Activated CD4-positive, alpha-beta memory T cell treated with anti-CD3 and anti-CD28 coated beads for 36 hours (primary cell): ENCODE results near the gene JMJD8. TPM values are rescaled to one million over a fixed set of nuclear protein-coding genes. Genes with fewer than 3 reads are reported as not detected.
"Not testable (repeated sequence)": the region's sequence is repeated elsewhere in the genome, so short reads cannot be mapped to it uniquely, and the experiment has no call there.

Experiments
- CTCF ChIA-PET: fragments of 350-600 bp; sonication (Branson Sonifier 250); formaldehyde crosslinking; loops from one replicate; lab custom pipeline; 2021; ENCODE audit warnings: antibody characterized with exemption, inconsistent platforms; lab: Charles Lee
- POLR2A ChIA-PET: fragments of 350-600 bp; sonication (Branson Sonifier 250); formaldehyde crosslinking; loops from one replicate; lab custom pipeline; 2021; ENCODE audit warnings: antibody characterized with exemption; lab: Charles Lee
- DNase-seq: peaks from one replicate; pipeline ENCODE4 v3.0.0-alpha.2; 2020
- H3K27ac Mint-ChIP-seq: one replicate; pipeline ENCODE4 v1.8.0; 2021; ENCODE audit warnings: mixed read lengths
- H3K27me3 Mint-ChIP-seq: one replicate; pipeline ENCODE4 v1.8.0; 2021; ENCODE audit warnings: mixed read lengths
- H3K36me3 Mint-ChIP-seq: one replicate; pipeline ENCODE4 v1.8.0; 2021; ENCODE audit warnings: mixed read lengths
- H3K4me1 Mint-ChIP-seq: one replicate; pipeline ENCODE4 v1.8.0; 2021; ENCODE audit warnings: low read depth, mixed read lengths
- H3K4me3 Mint-ChIP-seq: one replicate; pipeline ENCODE4 v1.8.0; 2021; ENCODE audit warnings: mild to moderate bottlenecking, mixed read lengths
- H3K9me3 Mint-ChIP-seq: one replicate; pipeline ENCODE4 v1.8.0; 2021; ENCODE audit warnings: mixed read lengths
- intact Hi-C: fragments of 100-400 bp; cut with micrococcal nuclease; formaldehyde crosslinking; loops from one replicate; pipeline ENCODE4 v1.15.1; 2023
- total RNA-seq, 2 experiments: library from RNA; stranded (reverse); gene quantifications; one replicate each; pipeline ENCODE4 v1.2.3, GENCODE V29; 2021

The JMJD8 gene
- total RNA-seq, 2 experiments from 2014 or later: 29.8 to 30.3 TPM

DNA sequence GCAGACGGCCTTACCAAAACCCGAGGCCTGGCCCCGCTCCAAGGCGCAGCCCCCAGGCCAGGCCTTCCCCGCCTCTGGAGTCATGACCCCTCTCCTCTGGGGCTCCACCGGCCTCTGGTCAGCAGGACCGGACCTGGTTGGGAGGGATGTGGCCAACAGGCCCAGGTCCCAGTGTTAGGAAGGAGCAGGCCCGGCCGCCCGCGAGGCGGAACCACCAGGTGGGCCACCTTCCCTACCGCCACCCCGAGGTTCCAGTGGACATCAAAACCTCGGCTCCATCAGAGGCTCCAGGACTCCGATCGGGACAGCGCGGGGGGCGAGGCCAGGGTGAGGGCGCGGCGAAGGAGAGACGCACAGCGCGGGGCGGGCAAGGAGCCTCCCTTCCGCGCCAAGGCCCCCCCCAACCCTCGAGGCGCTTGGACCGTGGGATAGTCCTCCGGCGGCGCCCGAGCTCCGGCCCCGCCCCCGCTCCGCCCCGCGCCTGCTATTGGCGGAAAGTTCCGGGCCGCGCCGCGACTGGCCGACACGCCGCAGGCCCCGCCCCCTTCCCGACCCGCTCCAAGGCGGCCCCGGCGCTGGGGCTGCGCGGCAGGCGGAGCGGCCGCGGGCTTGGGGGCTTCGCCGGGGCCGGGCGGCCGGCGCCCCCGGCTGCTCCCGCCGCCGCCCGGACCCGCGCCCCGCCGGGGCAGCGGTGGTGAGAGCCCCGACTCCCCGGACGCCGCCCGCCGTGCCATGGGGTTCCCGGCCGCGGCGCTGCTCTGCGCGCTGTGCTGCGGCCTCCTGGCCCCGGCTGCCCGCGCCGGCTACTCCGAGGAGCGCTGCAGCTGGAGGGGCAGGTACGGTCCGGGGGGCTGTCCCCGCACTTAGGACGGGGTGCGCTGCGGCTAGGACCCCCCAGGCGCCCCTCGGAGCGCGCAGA, 30.7 kb upstream of the JMJD8 start, which contains the start of gene METRN:
TSS of gene METRN (plus strand) at position 561 of the 919 bp plus-strand sequence. CDS start at position 733, 172 bp downstream.
- Mint-ChIP-seq H3K4me3 (peak within 1 kb of the TSS; percentile 57), H3K36me3 (no peaks in the 10 kb centered on the region), H3K27me3 (peaks cover 14% of the 10 kb centered on the region), H3K4me1 (peaks cover 14% of the 10 kb centered on the region), H3K27ac (no peak within 1 kb of the TSS), H3K9me3 (no peaks in the 10 kb centered on the region)
- peak; percentile 91 for DNase-seq
- intact Hi-C loops: no loop called here
- ChIA-PET CTCF (interaction anchor here (0.7 to 5.2 kb wide), 8 partner anchors 10 to 340 kb away, joined by 3 to 120 read pairs (median 10); partner anchors contain the start of genes CHTF18, CIAO3, HAGHL and RPUSD1), POLR2A (interaction anchor here (0.6 to 1.5 kb wide), 4 partner anchors 11 to 40 kb away, joined by 3 to 9 read pairs (median 6); partner anchors contain the start of genes CCDC78 and HAGHL)

DNA sequence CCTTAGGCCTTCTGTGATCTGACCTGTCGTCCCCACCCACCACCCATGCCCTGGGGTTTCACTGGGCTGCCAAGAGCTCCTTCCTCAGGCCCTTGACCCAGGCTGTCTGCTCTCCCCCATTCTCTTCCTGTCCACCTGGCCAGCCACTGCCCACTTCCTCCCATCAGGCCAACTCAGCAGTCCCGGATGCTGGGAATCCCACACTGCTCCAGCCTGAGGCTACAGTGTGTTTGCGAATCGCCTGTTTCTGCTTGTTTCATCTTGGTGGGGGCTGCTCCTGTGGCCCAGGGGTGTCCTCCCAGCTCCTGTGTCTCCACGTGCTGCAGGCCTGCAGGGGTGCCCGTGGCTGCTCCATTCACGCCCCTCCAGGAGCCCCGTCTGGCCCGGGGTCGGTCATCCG, 29.9 kb upstream of the JMJD8 start:
- Mint-ChIP-seq H3K4me1 (peaks cover 8% of the 10 kb centered on the region), H3K27ac (no peak overlapping the region), H3K36me3 (no peaks in the 10 kb centered on the region), H3K4me3 (no peak overlapping the region), H3K9me3 (no peaks in the 10 kb centered on the region), H3K27me3 (peaks cover 21% of the 10 kb centered on the region)
- CTCF ChIA-PET: interaction anchor here (1.3 to 5.2 kb wide), 6 partner anchors 10 to 72 kb away, joined by 4 to 120 read pairs (median 12); partner anchors contain the start of genes CHTF18, CIAO3 and RPUSD1
- POLR2A ChIA-PET: no interaction called here
- intact Hi-C loops: no loop called here
- no peak for DNase-seq

- H3K4me1 Mint-ChIP-seq, H3K9me3 Mint-ChIP-seq, H3K4me3 Mint-ChIP-seq, H3K27ac Mint-ChIP-seq, intact Hi-C loops, H3K36me3 Mint-ChIP-seq: not testable (repeated sequence)
- ChIA-PET POLR2A (interaction anchor here (1.2 to 1.6 kb wide), 2 partner anchors 8 to 73 kb away, joined by 3 to 5 read pairs; partner anchors contain the start of gene ANTKMT), CTCF (interaction anchor here (0.7 to 5.2 kb wide), 21 partner anchors 7 to 390 kb away, joined by 3 to 120 read pairs (median 4); partner anchors contain the start of genes ANTKMT, CCDC78, CHTF18 and CIAO3)
- H3K27me3 Mint-ChIP-seq: peaks cover 32% of the 10 kb centered on the region
- peak; percentile 78 for DNase-seq
Measured at GRCh38 chr16:712740-713250, 28.7 kb upstream of the JMJD8 start.

GRCh38 chr16:711548-712320, 27.6 kb upstream of the JMJD8 start:
- Mint-ChIP-seq H3K36me3 (no peaks in the 10 kb centered on the region), H3K9me3 (no peaks in the 10 kb centered on the region), H3K4me3 (no peak overlapping the region), H3K4me1 (peaks cover 5% of the 10 kb centered on the region), H3K27ac (no peak overlapping the region), H3K27me3 (peaks cover 39% of the 10 kb centered on the region)
- POLR2A ChIA-PET: interaction anchor here (1.2 to 1.6 kb wide), 2 partner anchors 10 to 74 kb away, joined by 3 to 5 read pairs; partner anchors contain the start of gene ANTKMT
- intact Hi-C loops: loop anchor here (1.0 kb wide), 1 partner anchor 74 kb away; no protein-coding TSS in a partner anchor
- CTCF ChIA-PET: interaction anchor here (0.7 to 5.2 kb wide), 22 partner anchors 8 to 391 kb away, joined by 3 to 120 read pairs (median 4); partner anchors contain the start of genes ANTKMT, CCDC78, CHTF18 and CIAO3
- peak; percentile 85 for DNase-seq

GRCh38 chr16:711084-711483, 26.9 kb upstream of the JMJD8 start:
- POLR2A ChIA-PET: no interaction called here
- intact Hi-C loops: loop anchor here (1.0 kb wide), 1 partner anchor 74 kb away; no protein-coding TSS in a partner anchor

DNA sequence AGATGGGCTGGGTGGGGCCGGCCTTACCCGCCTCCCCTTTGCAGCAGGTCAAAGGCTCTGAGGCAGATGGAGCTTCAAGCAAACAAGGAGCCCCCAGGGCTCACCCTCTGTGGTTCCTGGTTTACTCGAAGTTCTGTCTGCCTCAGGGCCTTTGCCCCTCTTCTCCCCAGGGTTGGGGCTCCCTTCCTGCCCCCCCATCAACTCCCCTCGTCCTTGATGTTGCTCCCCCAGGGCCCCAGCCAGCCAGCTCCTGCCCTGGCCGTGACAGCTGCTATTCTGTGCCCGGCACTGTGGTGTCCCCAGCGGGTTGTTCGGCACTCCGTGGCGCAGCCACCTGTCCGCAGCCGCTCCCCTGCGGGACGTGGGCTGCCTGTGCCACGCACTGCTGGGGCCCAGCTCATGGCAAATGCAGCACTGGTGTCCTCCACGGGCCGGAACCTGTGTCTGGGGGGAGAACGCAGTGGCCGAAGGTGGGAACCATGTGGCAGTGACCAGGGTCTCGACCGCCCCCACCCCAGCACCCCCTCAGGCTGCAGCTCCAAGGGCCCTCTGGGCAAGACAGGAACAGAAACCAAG, 26.5 kb upstream of the JMJD8 start:
- POLR2A ChIA-PET: no interaction called here
- intact Hi-C loops: loop anchor here (1.0 kb wide), 1 partner anchor 75 kb away; no protein-coding TSS in a partner anchor
- Mint-ChIP-seq H3K4me3 (no peak overlapping the region), H3K27ac (no peak overlapping the region), H3K4me1 (peaks cover 2% of the 10 kb centered on the region), H3K9me3 (no peaks in the 10 kb centered on the region), H3K27me3 (peaks cover 40% of the 10 kb centered on the region), H3K36me3 (no peaks in the 10 kb centered on the region)
- no peak for DNase-seq
- CTCF ChIA-PET: interaction anchor here (0.6 to 2.1 kb wide), 5 partner anchors 21 to 473 kb away, joined by 3 to 15 read pairs (median 3); partner anchors contain the start of gene CIAO3

More at GRCh38 chr16:711084-711483, 26.9 kb upstream of the JMJD8 start:
- H3K9me3 Mint-ChIP-seq: no peaks in the 10 kb centered on the region
- H3K27me3 Mint-ChIP-seq: peaks cover 41% of the 10 kb centered on the region
- no peaks in the 10 kb centered on the region for H3K36me3 Mint-ChIP-seq
- H3K4me1 Mint-ChIP-seq: peaks cover 2% of the 10 kb centered on the region
- CTCF ChIA-PET: interaction anchor here (2.1 kb wide), 1 partner anchor 74 kb away, joined by 15 read pairs; no protein-coding TSS in a partner anchor
- no peak overlapping the region for H3K27ac Mint-ChIP-seq
- no peak for DNase-seq
- H3K4me3 Mint-ChIP-seq: no peak overlapping the region

DNA sequence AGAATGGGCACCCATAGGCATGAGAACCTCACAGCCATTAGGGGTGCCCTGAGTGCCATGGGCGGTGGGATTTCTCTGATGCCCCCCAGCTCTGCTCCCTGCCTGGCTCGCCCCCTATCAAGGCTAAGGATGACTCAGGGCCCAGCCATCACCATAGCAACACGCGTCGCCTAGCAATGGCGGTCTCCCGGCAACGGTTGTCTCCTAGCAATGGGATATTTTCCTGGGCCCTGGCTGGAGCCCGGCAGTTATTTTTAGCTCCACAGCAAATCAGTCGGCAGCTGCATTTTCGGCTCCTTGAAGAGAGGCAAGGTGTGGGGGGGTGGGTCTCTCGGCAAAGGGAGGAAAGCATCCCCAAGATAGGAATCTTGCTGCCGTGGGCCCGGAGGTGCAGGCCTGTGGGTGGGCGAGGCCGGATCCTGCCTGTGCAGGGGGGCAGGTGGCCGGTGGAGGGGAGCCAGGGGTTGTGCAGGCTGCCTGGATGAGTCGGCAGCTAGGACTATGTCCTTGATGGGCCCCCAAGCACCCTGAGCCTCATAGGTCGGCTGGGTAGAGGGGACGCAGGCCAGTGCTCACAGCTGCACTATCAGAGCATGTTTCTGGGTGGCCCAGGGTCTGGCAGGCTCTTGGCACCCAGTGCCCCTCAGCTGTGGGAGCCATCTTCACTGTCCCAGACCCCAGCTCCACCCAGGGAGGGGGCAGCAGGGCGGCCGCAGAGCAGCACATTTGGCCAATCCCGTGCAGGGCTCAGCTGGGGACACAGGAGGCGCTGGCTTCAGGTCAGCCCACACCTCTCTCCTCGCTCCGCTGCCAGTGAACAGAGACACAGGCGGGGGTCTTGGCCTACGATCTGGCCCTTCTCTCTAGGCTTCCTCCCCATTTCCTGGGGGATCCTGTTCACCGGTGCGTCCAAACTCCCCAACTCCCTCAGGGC, 25.7 kb upstream of the JMJD8 start:
- Mint-ChIP-seq H3K36me3 (no peaks in the 10 kb centered on the region), H3K9me3 (no peaks in the 10 kb centered on the region), H3K27me3 (peaks cover 40% of the 10 kb centered on the region), H3K27ac (no peak overlapping the region), H3K4me3 (no peak overlapping the region), H3K4me1 (peaks cover 2% of the 10 kb centered on the region)
- intact Hi-C loops: no loop called here
- DNase-seq: no peak
- CTCF ChIA-PET: interaction anchor here (0.6 to 2.1 kb wide), 6 partner anchors 15 to 474 kb away, joined by 3 to 15 read pairs (median 3); partner anchors contain the start of gene CIAO3
- POLR2A ChIA-PET: no interaction called here

DNA sequence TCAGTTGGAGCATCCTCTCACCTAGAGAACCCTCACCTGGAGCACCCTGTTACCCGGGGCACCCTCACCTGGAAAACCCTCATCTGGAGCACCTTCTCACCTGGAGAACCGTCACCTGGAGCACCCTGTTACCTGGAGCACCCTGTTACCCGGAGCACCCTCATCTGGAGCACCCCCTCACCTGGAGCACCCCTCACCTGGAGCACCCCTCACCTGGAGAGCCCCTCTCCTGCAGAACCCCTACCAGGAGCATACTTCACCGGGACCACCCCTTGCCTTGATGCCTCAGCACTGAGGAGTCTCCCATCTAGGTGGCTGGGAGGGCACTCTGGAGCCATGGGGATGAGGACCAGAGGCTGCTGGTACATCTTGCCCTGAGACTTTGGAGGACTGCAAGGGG, 24.8 kb upstream of the JMJD8 start:
- Mint-ChIP-seq H3K4me3 (no peak overlapping the region), H3K9me3 (no peaks in the 10 kb centered on the region), H3K36me3 (no peaks in the 10 kb centered on the region), H3K27ac (no peak overlapping the region), H3K27me3 (peaks cover 42% of the 10 kb centered on the region), H3K4me1 (peaks cover 2% of the 10 kb centered on the region)
- DNase-seq: no peak
- intact Hi-C loops: no loop called here
- ChIA-PET POLR2A (no interaction called here), CTCF (interaction anchor here (2.1 kb wide), 1 partner anchor 76 kb away, joined by 15 read pairs; no protein-coding TSS in a partner anchor)

DNA sequence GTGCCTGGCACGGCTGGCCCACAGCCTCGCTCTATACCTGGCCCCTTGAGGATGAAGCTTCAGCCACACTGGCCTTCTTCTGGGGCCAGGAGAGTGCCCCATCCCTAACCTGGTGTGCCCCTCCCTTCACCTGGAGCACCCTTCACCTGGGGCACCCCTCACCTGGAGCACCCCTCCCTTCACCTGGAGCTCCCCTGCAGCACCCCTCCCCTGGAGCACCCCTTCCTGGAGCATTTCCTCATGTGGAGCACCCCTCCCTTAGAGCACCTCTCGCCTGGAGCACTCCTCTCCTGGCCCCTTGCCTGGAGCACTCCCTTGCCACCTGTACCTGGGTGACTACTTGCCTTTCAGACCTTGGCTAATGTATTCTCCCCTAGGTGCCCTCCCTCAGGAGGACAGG, 23.9 kb upstream of the JMJD8 start:
- Mint-ChIP-seq H3K27ac (no peak overlapping the region), H3K27me3 (peaks cover 44% of the 10 kb centered on the region), H3K9me3 (no peaks in the 10 kb centered on the region), H3K4me1 (peaks cover 2% of the 10 kb centered on the region), H3K4me3 (no peak overlapping the region), H3K36me3 (no peaks in the 10 kb centered on the region)
- CTCF ChIA-PET: interaction anchor here (2.0 kb wide), 1 partner anchor 77 kb away, joined by 6 read pairs; no protein-coding TSS in a partner anchor
- POLR2A ChIA-PET: no interaction called here
- intact Hi-C loops: no loop called here
- DNase-seq: no peak

GRCh38 chr16:707062-707538, 23.0 kb upstream of the JMJD8 start:
- H3K4me3 Mint-ChIP-seq: no peak overlapping the region
- ChIA-PET POLR2A (interaction anchor here (1.0 kb wide), 1 partner anchor 77 kb away, joined by 3 read pairs; no protein-coding TSS in a partner anchor), CTCF (interaction anchor here (1.2 to 2.0 kb wide), 3 partner anchors 12 to 78 kb away, joined by 3 to 6 read pairs (median 4); no protein-coding TSS in a partner anchor)
- no peak overlapping the region for H3K27ac Mint-ChIP-seq
- intact Hi-C loops: no loop called here
- no peaks in the 10 kb centered on the region for H3K9me3 Mint-ChIP-seq
- no peaks in the 10 kb centered on the region for H3K4me1 Mint-ChIP-seq
- H3K27me3 Mint-ChIP-seq: peaks cover 51% of the 10 kb centered on the region
- H3K36me3 Mint-ChIP-seq: no peaks in the 10 kb centered on the region
- no peak for DNase-seq
